HCT116 (cell line): ENCODE results near the gene G2E3. TPM values are rescaled to one million over a fixed set of nuclear protein-coding genes. Genes with fewer than 3 reads are reported as not detected.

Experiments
- ATAC-seq: fragments of 200-7000 bp; cut with Tn5 transposase; 2 replicates; pipeline ENCODE4 v1.9.1; 2020; ENCODE audit warnings: mild to moderate bottlenecking, moderate library complexity
- BruUV-seq: library from RNA; stranded (reverse); fragments of 400-500 nt; replicated peaks from 2 replicates; lab custom pipeline; 2021; lab: Mats Ljungman, UMichigan
- CTCF ChIA-PET: fragments of 300-600 bp; sonication (Branson Sonifier 250); formaldehyde crosslinking; loops from one replicate; lab custom pipeline; 2021; ENCODE audit warnings: antibody characterized with exemption; lab: Charles Lee
- POLR2A ChIA-PET: fragments of 300-600, 350-600 bp; sonication (Branson Sonifier 250); formaldehyde crosslinking; loops from one replicate; lab custom pipeline; 2021; ENCODE audit warnings: antibody characterized with exemption; lab: Charles Lee
- RAD21 ChIA-PET, 2 experiments: fragments of 300-600 bp; sonication (Branson Sonifier 250); formaldehyde crosslinking; loops; one replicate each; lab custom pipeline; 2023; ENCODE audit warnings: low total read pairs in 2 of 2; ENCODE audit not compliant: uncharacterized antibody in 2 of 2, unreplicated experiment in 2 of 2, low non-redundant PET in 1 of 2; lab: Charles Lee
- DNase-seq: peaks from one replicate; pipeline ENCODE4 v3.0.0-alpha.2; 2010; ENCODE audit warnings: low read depth, low spot score
- H2AFZ ChIP-seq: fragments of 200-600 bp; shearing (Covaris generic), sonication (generic); 2 replicates; pipeline ENCODE4 v1.6.1; 2017; ENCODE audit warnings: low read depth, mixed run types, mixed read lengths, antibody characterized with exemption, low read length; ENCODE audit not compliant: poor library complexity, severe bottlenecking
- H3K27ac ChIP-seq: 2 replicates; pipeline ENCODE4 v1.5.1; 2012; ENCODE audit warnings: low read depth, low read length
- H3K27me3 ChIP-seq: fragments of 200-600 bp; sonication (generic); 2 replicates; pipeline ENCODE4 v1.6.1; 2016; ENCODE audit warnings: mixed run types, low read length, mixed read lengths; ENCODE audit not compliant: insufficient read depth
- H3K36me3 ChIP-seq, 2 experiments: fragments of 200-500 bp in 1 of 2; fragments of 200-600 bp in 1 of 2; sonication (Bioruptor generic) in 1 of 2; sonication (generic) in 1 of 2; 2 replicates each; pipeline versions ENCODE4 v1.5.1 to v1.6.1; 2014 to 2016; ENCODE audit warnings: low read length in 2 of 2, inconsistent platforms in 1 of 2, mixed read lengths in 1 of 2, mixed run types in 1 of 2; ENCODE audit not compliant: insufficient read depth in 2 of 2, control insufficient read depth in 1 of 2
- H3K4me1 ChIP-seq, 2 experiments: fragments of 200-600 bp in 1 of 2; sonication (generic) in 1 of 2; 2 replicates each; pipeline versions ENCODE4 v1.5.1 to v1.6.1; 2012 to 2017; ENCODE audit warnings: low read length in 2 of 2, inconsistent platforms in 1 of 2, mild to moderate bottlenecking in 1 of 2, mixed read lengths in 1 of 2, mixed run types in 1 of 2, moderate library complexity in 1 of 2; ENCODE audit not compliant: insufficient read depth in 2 of 2, control insufficient read depth in 1 of 2
- H3K4me2 ChIP-seq: fragments of 200-600 bp; sonication (generic); 2 replicates; pipeline ENCODE4 v1.6.1; 2017; ENCODE audit warnings: mixed run types, low read length, mixed read lengths
- H3K4me3 ChIP-seq, 2 experiments: fragments of 200-600 bp in 1 of 2; sonication (generic) in 1 of 2; replicated peaks in 1 of 2; 2 replicates each; pipeline ENCODE4 v1.5.1; 2011 to 2016; ENCODE audit warnings: low read length in 2 of 2, control low read depth in 1 of 2, low read depth in 1 of 2, mild to moderate bottlenecking in 1 of 2, mixed read lengths in 1 of 2, mixed run types in 1 of 2
- H3K79me2 ChIP-seq: fragments of 200-600 bp; sonication (generic); 2 replicates; pipeline ENCODE4 v1.6.1; 2017; ENCODE audit warnings: mild to moderate bottlenecking, mixed run types, low read length, moderate library complexity, mixed read lengths; ENCODE audit not compliant: insufficient read depth
- H3K9ac ChIP-seq: fragments of 200-600 bp; sonication (generic); 2 replicates; pipeline ENCODE4 v1.6.1; 2016; ENCODE audit warnings: low read length, mixed read lengths
- H3K9me2 ChIP-seq: fragments of 200-600 bp; sonication (generic), shearing (Covaris generic); 2 replicates; pipeline ENCODE4 v1.6.1; 2017; ENCODE audit warnings: mixed run types, mild to moderate bottlenecking, moderate library complexity; ENCODE audit not compliant: insufficient read depth
- H3K9me3 ChIP-seq, 2 experiments: fragments of 200-500 bp in 1 of 2; fragments of 200-600 bp in 1 of 2; sonication (Bioruptor generic) in 1 of 2; sonication (generic) in 1 of 2; 2 replicates each; pipeline ENCODE4 v1.6.1; 2014 to 2017; ENCODE audit warnings: low read length in 2 of 2, mixed read lengths in 2 of 2, inconsistent platforms in 1 of 2, low read depth in 1 of 2, mild to moderate bottlenecking in 1 of 2, mixed run types in 1 of 2, moderate library complexity in 1 of 2; ENCODE audit not compliant: control insufficient read depth in 1 of 2, insufficient read depth in 1 of 2
- H4K20me1 ChIP-seq: fragments of 200-600 bp; sonication (generic), shearing (Covaris generic); 2 replicates; pipeline ENCODE4 v1.6.1; 2017; ENCODE audit warnings: mixed run types, mild to moderate bottlenecking, moderate library complexity; ENCODE audit not compliant: insufficient read depth
- CBX3 ChIP-seq: IDR thresholded peaks from 2 replicates; pipeline ENCODE4 v1.6.1; 2012; ENCODE audit warnings: low read depth
- CEBPB ChIP-seq: IDR thresholded peaks from 2 replicates; pipeline ENCODE4 v1.6.1; 2012; ENCODE audit warnings: low read depth
- EZH2 ChIP-seq: fragments of 200-600 bp; sonication (generic); IDR thresholded peaks from 2 replicates; pipeline ENCODE4 v1.6.1; 2017; ENCODE audit warnings: antibody characterized with exemption, mixed run types
- SIN3A ChIP-seq: IDR thresholded peaks from 2 replicates; pipeline ENCODE4 v1.6.1; 2012; ENCODE audit warnings: low read depth
- ZFX ChIP-seq: fragments of 450-650 bp; IDR thresholded peaks from 2 replicates; pipeline ENCODE4 v1.6.1; 2017
- intact Hi-C: fragments of 100-400 bp; cut with micrococcal nuclease; formaldehyde crosslinking; loops from 2 replicates; pipeline ENCODE4 v1.10.0; 2022
- total RNA-seq: library from RNA; stranded (reverse); gene quantifications from one replicate; pipeline ENCODE4 v1.2.1, GENCODE V29; 2021; ENCODE audit not compliant: unreplicated experiment
- TF ChIP-seq, protein P1 (sequence below): IDR thresholded peaks from 2 replicates; pipeline ENCODE4 v1.6.1; 2012; ENCODE audit warnings: low read depth

G2E3 gene
- total RNA-seq, 1 experiment from 2014 or later, result 47.0 TPM

DNA sequence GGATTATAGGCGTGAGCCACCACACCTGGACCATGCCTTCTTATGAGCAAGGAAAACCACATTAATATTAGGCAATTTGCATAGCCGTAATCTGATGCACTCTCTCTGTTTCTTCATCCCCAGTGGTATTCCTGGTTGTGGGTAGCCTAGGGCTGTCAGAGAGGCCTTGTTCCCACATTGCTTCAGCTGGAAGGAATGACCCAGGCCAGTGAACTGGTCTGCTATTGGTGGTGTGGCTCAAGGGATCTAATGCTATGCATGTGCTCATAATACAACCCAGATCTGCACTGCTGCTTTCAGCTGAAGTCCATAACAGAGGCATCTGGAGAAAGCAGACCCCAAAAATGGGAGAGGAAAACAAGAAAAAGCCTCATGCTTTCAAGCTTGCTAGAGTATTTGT lies 33.1 kb upstream of the G2E3 start:
- intact Hi-C loops, result no loop called here
- Histone ChIP-seq H3K4me1 (no peaks in the 10 kb centered on the region), H3K9ac (no peak overlapping the region), H3K9me2 (no peaks in the 10 kb centered on the region), H3K4me2 (no peak overlapping the region), H3K36me3 (no peaks in the 10 kb centered on the region), H4K20me1 (no peaks in the 10 kb centered on the region), H3K4me3 (no peak overlapping the region), H3K79me2 (no peaks in the 10 kb centered on the region), H3K27ac (no peak overlapping the region), H2AFZ (no peak overlapping the region), H3K27me3 (no peaks in the 10 kb centered on the region), H3K9me3 (no peaks in the 10 kb centered on the region)
- TF ChIP-seq EZH2 (no peak), ZFX (no peak)
- BruUV-seq, result no TSS peak
- no peak for ATAC-seq
- no peak for DNase-seq
- RAD21 ChIA-PET, result no interaction called here
- POLR2A ChIA-PET, result no interaction called here
- CTCF ChIA-PET, result no interaction called here

DNA sequence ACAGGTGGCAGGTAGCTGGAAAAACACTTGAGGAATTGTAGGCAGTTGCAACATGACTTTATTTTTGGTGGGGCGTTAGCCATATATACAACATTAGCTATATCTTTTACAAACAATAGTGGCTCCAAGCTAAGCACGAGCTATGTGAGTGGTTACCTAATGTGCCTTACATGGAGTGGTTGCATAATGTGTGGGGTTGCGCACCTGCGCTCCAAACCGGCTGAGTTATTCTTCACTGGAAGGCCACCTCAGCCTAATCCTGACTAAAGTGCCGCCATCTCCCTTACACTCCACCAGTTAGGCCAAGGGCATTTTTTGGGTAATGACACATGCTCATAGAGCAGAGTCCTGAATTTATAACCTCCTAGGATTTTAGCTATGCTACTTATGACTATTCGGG lies 31.8 kb upstream of the G2E3 start:
- Histone ChIP-seq H3K9me3 (no peaks in the 10 kb centered on the region), H3K4me3 (no peak overlapping the region), H4K20me1 (no peaks in the 10 kb centered on the region), H3K79me2 (no peaks in the 10 kb centered on the region), H3K4me1 (no peaks in the 10 kb centered on the region), H2AFZ (no peak overlapping the region), H3K36me3 (no peaks in the 10 kb centered on the region), H3K4me2 (no peak overlapping the region), H3K27me3 (no peaks in the 10 kb centered on the region), H3K9me2 (no peaks in the 10 kb centered on the region), H3K9ac (no peak overlapping the region), H3K27ac (no peak overlapping the region)
- POLR2A ChIA-PET, result no interaction called here
- no peak for ATAC-seq
- BruUV-seq, result no TSS peak
- TF ChIP-seq SIN3A (no peak), CEBPB (no peak), CBX3 (no peak)
- TF ChIP-seq, protein P1, sequence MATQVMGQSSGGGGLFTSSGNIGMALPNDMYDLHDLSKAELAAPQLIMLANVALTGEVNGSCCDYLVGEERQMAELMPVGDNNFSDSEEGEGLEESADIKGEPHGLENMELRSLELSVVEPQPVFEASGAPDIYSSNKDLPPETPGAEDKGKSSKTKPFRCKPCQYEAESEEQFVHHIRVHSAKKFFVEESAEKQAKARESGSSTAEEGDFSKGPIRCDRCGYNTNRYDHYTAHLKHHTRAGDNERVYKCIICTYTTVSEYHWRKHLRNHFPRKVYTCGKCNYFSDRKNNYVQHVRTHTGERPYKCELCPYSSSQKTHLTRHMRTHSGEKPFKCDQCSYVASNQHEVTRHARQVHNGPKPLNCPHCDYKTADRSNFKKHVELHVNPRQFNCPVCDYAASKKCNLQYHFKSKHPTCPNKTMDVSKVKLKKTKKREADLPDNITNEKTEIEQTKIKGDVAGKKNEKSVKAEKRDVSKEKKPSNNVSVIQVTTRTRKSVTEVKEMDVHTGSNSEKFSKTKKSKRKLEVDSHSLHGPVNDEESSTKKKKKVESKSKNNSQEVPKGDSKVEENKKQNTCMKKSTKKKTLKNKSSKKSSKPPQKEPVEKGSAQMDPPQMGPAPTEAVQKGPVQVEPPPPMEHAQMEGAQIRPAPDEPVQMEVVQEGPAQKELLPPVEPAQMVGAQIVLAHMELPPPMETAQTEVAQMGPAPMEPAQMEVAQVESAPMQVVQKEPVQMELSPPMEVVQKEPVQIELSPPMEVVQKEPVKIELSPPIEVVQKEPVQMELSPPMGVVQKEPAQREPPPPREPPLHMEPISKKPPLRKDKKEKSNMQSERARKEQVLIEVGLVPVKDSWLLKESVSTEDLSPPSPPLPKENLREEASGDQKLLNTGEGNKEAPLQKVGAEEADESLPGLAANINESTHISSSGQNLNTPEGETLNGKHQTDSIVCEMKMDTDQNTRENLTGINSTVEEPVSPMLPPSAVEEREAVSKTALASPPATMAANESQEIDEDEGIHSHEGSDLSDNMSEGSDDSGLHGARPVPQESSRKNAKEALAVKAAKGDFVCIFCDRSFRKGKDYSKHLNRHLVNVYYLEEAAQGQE, result no peak
- intact Hi-C loops, result no loop called here
- CTCF ChIA-PET, result no interaction called here
- RAD21 ChIA-PET, result no interaction called here
- DNase-seq, result no peak
